Psoas muscle (tissue), 8 donors: ENCODE results near the gene TAGLN. TPM values are rescaled to one million over a fixed set of nuclear protein-coding genes. Genes with fewer than 3 reads are reported as not detected.

Source experiments
- ATAC-seq, 4 donors: fragments of 200-7000 bp; cut with Tn5 transposase; one replicate each; pipeline ENCODE4 v1.9.1; 2020; ENCODE audit warnings: moderate library complexity in 3 of 4, mild to moderate bottlenecking in 2 of 4
- DNase-seq, 2 donors: peaks; one replicate each; pipeline ENCODE4 v3.0.0-alpha.2; 2020
- H3K27ac ChIP-seq: fragments of 200-600 bp; one replicate; pipeline ENCODE4 v1.8.0; 2022
- H3K27me3 ChIP-seq, 3 donors: fragments of 200-600 bp in 1 of 3; one replicate each; pipeline versions ENCODE4 v1.6.1 to v1.8.0; 2013 to 2022; ENCODE audit warnings: low read length in 2 of 3, mild to moderate bottlenecking in 2 of 3, moderate library complexity in 1 of 3; ENCODE audit not compliant: insufficient read depth in 3 of 3
- H3K36me3 ChIP-seq, 2 donors: fragments of 200-600 bp in 1 of 2; one replicate each; pipeline versions ENCODE4 v1.6.1 to v1.8.0; 2013 to 2022; ENCODE audit warnings: low read depth in 1 of 2, mild to moderate bottlenecking in 1 of 2, moderate library complexity in 1 of 2; ENCODE audit not compliant: insufficient read depth in 1 of 2
- H3K4me1 ChIP-seq: fragments of 200-600 bp; one replicate; pipeline ENCODE4 v1.8.0; 2022
- H3K4me3 ChIP-seq: fragments of 200-600 bp; one replicate; pipeline ENCODE4 v1.8.0; 2022; ENCODE audit warnings: mild to moderate bottlenecking
- H3K9me3 ChIP-seq: fragments of 200-600 bp; one replicate; pipeline ENCODE4 v1.8.0; 2022
- WGBS, 3 donors: extraction: QIAGEN DNeasy Blood & Tissue Kit; methylation state at CpG; one replicate each; pipeline versions ENCODE4 v1.1.6 to v1.1.7; 2013; 5-methylcytosine and 5-hydroxymethylcytosine counted together
- intact Hi-C, 2 donors: fragments of 100-400 bp; cut with DNase I; formaldehyde crosslinking; loops; one replicate each; pipeline versions ENCODE4 v1.11.0 to v1.14.2; 2022
- polyA plus RNA-seq, 3 donors: library from polyadenylated mRNA; stranded (reverse); fragments of 200-250 nt; gene quantifications; one replicate each; pipeline ENCODE4 v1.2.3, GENCODE V29; 2013
- total RNA-seq, 4 donors: library from RNA; stranded (reverse); fragmentation: NEBNext Ultra II Directional in 2 of 4; extraction: Animal tissue kit (Norgen Biotek cat#: 25700) in 2 of 4; gene quantifications; one replicate each; pipeline versions ENCODE4 v1.2.1 to v1.2.4, GENCODE V29; 2021 to 2023
- TF ChIP-seq, protein P1 (sequence below): fragments of 200-600 bp; IDR thresholded peaks from one replicate; pipeline ENCODE4 v1.8.0; 2022; ENCODE audit warnings: antibody characterized with exemption
- donor health status: healthy with polysubstance abuse.
- donor health status: DM: no; HTN: no; CAD: no; lungs with moderate emphysema.
- donor health status: Bipolar disorder and iron deficiency.
- donor health status: healthy.
- donor health status: DM: yes; HTN: yes; CAD: no.
- donor health status: DM: no; HTN: no; CAD: no.
- donor health status: DM: no; HTN: no; CAD: no.
- donor health status: DM: yes; HTN: yes; CAD: no.

Gene TAGLN
- total and polyA plus RNA-seq, 7 donors = 36.2 to 140 (median 73.0) TPM

DNA sequence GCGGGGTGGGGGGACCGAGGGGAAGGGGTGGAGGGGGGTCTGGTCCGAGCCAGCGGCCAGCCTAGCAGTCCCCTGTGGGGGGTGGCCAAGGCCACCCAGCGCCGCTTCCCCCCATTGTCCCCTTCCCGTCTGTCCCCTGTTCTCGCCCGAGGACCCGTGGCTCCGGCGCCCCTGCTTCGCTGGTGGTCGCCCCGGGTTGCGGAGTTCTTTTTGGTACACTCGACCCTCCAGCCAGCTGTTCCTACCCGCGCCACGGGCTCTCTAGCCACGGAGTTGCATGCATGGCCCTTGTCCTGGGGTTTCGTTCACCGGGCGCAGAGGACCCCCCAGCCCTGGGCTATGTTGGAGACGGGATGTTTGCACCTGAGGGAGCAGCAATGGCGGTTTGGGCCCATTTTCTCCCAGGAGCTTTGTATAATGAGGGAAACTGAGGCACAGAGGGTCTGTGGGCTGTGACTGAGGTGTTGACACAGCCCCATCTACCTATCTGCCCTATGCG lies 33.8 kb downstream of the TAGLN start:
- DNase-seq (peak; percentile 38 to 69), ATAC-seq (peak; percentile 21 to 48 (median 28))
- H3K4me3 ChIP-seq = peak overlapping the region; percentile 98

DNA sequence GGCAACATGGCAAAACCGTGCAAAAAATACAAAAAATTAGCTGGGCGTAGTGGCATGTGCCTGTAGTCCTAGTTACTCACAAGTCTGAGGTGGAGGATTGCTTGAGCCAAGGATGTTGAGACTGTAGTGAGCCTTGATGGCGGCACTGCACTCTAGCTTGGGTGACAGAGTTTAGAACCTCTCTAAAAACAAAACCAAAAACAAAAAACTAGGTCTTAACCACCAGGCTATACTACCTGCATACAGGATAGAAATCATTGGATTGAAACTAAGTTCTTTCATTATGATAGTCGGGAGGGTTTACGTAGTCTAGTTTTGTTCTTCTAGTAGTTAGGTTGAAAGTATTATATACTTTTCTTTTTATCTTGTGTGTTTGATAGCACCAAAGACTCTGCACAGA lies 39.1 kb downstream of the TAGLN start:
- WGBS, 3 donors = 88 to 94% (median 92%) methylated on average over 5 of the region's 5 CpGs
- peaks cover 12% of the 10 kb centered on the region for H3K4me1 ChIP-seq
- ATAC-seq (no peak), DNase-seq (no peak)
- no peaks in the 10 kb centered on the region for H3K27me3 ChIP-seq
- intact Hi-C loops = no loop called here
- TF ChIP-seq, protein P1, sequence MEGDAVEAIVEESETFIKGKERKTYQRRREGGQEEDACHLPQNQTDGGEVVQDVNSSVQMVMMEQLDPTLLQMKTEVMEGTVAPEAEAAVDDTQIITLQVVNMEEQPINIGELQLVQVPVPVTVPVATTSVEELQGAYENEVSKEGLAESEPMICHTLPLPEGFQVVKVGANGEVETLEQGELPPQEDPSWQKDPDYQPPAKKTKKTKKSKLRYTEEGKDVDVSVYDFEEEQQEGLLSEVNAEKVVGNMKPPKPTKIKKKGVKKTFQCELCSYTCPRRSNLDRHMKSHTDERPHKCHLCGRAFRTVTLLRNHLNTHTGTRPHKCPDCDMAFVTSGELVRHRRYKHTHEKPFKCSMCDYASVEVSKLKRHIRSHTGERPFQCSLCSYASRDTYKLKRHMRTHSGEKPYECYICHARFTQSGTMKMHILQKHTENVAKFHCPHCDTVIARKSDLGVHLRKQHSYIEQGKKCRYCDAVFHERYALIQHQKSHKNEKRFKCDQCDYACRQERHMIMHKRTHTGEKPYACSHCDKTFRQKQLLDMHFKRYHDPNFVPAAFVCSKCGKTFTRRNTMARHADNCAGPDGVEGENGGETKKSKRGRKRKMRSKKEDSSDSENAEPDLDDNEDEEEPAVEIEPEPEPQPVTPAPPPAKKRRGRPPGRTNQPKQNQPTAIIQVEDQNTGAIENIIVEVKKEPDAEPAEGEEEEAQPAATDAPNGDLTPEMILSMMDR = no peak
- no peaks in the 10 kb centered on the region for H3K9me3 ChIP-seq
- peaks cover 0 to 77% of the 10 kb centered on the region in 2 donors for H3K36me3 ChIP-seq
- H3K27ac ChIP-seq = no peak overlapping the region
- H3K4me3 ChIP-seq = no peak overlapping the region

More for the DNA sequence above, 33.8 kb downstream of the TAGLN start:
- Histone ChIP-seq H3K4me1 (peaks cover 29% of the 10 kb centered on the region), H3K27ac (peak overlapping the region; percentile 99), H3K9me3 (no peaks in the 10 kb centered on the region), H3K36me3 (peaks cover 0 to 52% of the 10 kb centered on the region in 2 donors), H3K27me3 (no peaks in the 10 kb centered on the region)
- TF ChIP-seq, protein P1 = no peak
- intact Hi-C loops = loop anchor here in 1 of 2 donors (2.0 to 5.0 kb wide), 3 partner anchors 356 to 461 kb away; partner anchors contain the start of genes BUD13 and ZPR1
- 1 to 3% (median 2%) methylated on average over 10 to 27 of the region's 27 CpGs for WGBS, 3 donors

DNA sequence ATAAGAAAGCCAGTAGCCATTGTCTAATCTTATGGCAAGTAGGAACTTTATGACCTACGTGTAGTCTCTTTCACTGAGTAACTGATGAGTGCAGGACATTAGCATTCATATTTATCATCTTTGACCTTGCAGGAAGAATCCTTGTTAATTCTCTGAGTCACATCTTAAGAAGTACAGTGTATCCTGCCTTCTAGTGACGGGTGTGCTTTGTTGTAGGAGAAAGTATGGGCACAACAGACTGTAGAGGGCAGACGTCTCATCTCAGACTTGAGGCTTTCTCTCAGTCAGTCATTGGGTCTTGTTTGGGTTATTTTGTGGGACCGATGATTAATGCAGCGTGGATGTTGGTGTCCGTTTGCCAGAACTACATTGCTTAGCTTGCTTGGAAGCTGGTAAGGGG lies 40.1 kb downstream of the TAGLN start:
- no peak overlapping the region for H3K27ac ChIP-seq
- H3K9me3 ChIP-seq = no peaks in the 10 kb centered on the region
- no peak overlapping the region for H3K4me3 ChIP-seq
- 85 to 91% (median 87%) methylated on average over 6 of the region's 6 CpGs for WGBS, 3 donors
- no peak for ATAC-seq
- no peaks in the 10 kb centered on the region for H3K27me3 ChIP-seq
- peaks cover 7% of the 10 kb centered on the region for H3K4me1 ChIP-seq
- TF ChIP-seq, protein P1 = no peak
- peaks cover 2 to 87% of the 10 kb centered on the region in 2 donors for H3K36me3 ChIP-seq
- intact Hi-C loops = no loop called here
- DNase-seq = no peak

DNA sequence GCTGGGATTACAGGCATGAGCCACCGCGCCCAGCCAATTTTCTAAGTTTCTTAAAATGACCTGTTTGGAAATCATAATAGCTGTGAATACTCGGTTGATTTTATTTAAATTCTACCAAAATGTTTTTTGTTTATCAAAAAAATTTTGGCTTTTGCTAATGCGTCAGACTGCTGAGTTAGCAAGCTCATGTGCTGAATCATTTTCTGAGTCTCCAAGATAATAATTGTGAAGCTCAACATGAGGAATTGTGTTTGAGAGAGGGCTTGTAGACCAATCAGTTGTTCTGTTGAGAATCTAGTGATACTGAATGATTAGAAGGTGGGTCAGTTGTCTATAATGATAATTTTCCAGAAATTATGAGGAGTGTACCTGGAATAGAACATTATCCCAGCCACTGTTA lies 49.2 kb downstream of the TAGLN start:
- H3K27me3 ChIP-seq = no peaks in the 10 kb centered on the region
- 94 to 98% (median 95%) methylated on average over 4 of the region's 4 CpGs for WGBS, 3 donors
- no peak overlapping the region for H3K4me3 ChIP-seq
- H3K36me3 ChIP-seq = peaks cover 2 to 86% of the 10 kb centered on the region in 2 donors
- H3K9me3 ChIP-seq = no peaks in the 10 kb centered on the region
- DNase-seq = no peak
- TF ChIP-seq, protein P1 = no peak
- no peaks in the 10 kb centered on the region for H3K4me1 ChIP-seq
- H3K27ac ChIP-seq = no peak overlapping the region
- ATAC-seq = no peak
- intact Hi-C loops = no loop called here

DNA sequence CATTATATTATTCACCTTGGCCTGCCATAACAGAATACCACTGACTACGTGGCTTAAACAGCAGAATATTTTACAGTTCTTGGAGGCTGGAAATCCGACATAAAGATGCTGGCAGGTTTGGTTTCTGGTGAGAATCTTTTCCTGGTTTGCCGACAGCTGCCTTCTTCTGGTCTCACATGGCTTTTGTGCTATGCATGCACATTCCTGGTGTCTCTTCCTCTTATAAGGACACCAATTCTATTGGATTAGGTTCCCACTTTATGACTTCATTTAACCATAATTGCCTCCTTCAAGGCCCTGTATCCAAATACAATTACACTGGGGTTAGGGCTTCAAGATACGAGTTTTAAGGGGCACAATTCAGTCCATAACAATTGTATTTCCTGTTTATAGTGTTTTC lies 50.4 kb downstream of the TAGLN start:
- TF ChIP-seq, protein P1 = no peak
- Histone ChIP-seq H3K36me3 (peaks cover 0 to 86% of the 10 kb centered on the region in 2 donors), H3K4me1 (no peaks in the 10 kb centered on the region), H3K4me3 (no peak overlapping the region), H3K9me3 (no peaks in the 10 kb centered on the region), H3K27me3 (no peaks in the 10 kb centered on the region), H3K27ac (no peak overlapping the region)
- WGBS, 3 donors = 86 to 89% (median 88%) methylated on average over 4 of the region's 4 CpGs
- DNase-seq (no peak), ATAC-seq (no peak)
- intact Hi-C loops = no loop called here
